Measurements from ENCODE around the gene MAPKAPK2.

- TF ChIP-seq CTCF (IDR thresholded peaks at IDR 0.05): no peak
- TF ChIP-seq POLR2A (IDR thresholded peaks at IDR 0.05): no peak
These were observed 646 bp downstream of the MAPKAPK2 start for GRCh38 chr1:206685334-206685768.

Measured in adrenal gland (tissue), 5 donors.